ENCODE results near the gene UFC1.

UFC1 gene

GRCh38 chr1:161195171-161195570 is 41.4 kb downstream of the UFC1 start:
- DNase-seq (ENCODE audit: low spot score), result no peak
- no peak for TF ChIP-seq CTCF (IDR thresholded peaks at IDR 0.05; ENCODE audit: extremely low read depth, insufficient read depth, missing control alignments)
- in situ Hi-C loops (cut with MboI; ENCODE audit: low pct_unique_long_range_greater_than_20kb, low sequenced_read_pairs, unreplicated experiment), result loop anchor here (25.0 kb wide), 1 partner anchor 517 kb away; the partner anchor contains the start of genes FCRLA and FCRLB

- TF ChIP-seq CTCF (IDR thresholded peaks at IDR 0.05; ENCODE audit: extremely low read depth, insufficient read depth, missing control alignments), result no peak
- in situ Hi-C loops (cut with MboI; ENCODE audit: low pct_unique_long_range_greater_than_20kb, low sequenced_read_pairs, unreplicated experiment), result loop anchor here (25.0 kb wide), 1 partner anchor 516 kb away; the partner anchor contains the start of genes FCRLA and FCRLB
- DNase-seq (ENCODE audit: low spot score), result no peak
These were observed 42.3 kb downstream of the UFC1 start for GRCh38 chr1:161196111-161196510.

GRCh38 chr1:161196521-161197451 is 43.0 kb downstream of the UFC1 start:
- DNase-seq (ENCODE audit: low spot score), result no peak
- in situ Hi-C loops (cut with MboI; ENCODE audit: low pct_unique_long_range_greater_than_20kb, low sequenced_read_pairs, unreplicated experiment), result loop anchor here (25.0 kb wide), 1 partner anchor 516 kb away; the partner anchor contains the start of genes FCRLA and FCRLB
- TF ChIP-seq CTCF (IDR thresholded peaks at IDR 0.05; ENCODE audit: extremely low read depth, insufficient read depth, missing control alignments), result no peak

GRCh38 chr1:161197560-161198193 is 43.9 kb downstream of the UFC1 start:
- in situ Hi-C loops (cut with MboI; ENCODE audit: low pct_unique_long_range_greater_than_20kb, low sequenced_read_pairs, unreplicated experiment), result loop anchor here (25.0 kb wide), 1 partner anchor 515 kb away; the partner anchor contains the start of genes FCRLA and FCRLB

GRCh38 chr1:161198194-161198896 is 44.6 kb downstream of the UFC1 start:
- DNase-seq (ENCODE audit: low spot score), result no peak
- in situ Hi-C loops (cut with MboI; ENCODE audit: low pct_unique_long_range_greater_than_20kb, low sequenced_read_pairs, unreplicated experiment), result loop anchor here (25.0 kb wide), 1 partner anchor 514 kb away; the partner anchor contains the start of genes FCRLA and FCRLB
- TF ChIP-seq CTCF (IDR thresholded peaks at IDR 0.05; ENCODE audit: extremely low read depth, insufficient read depth, missing control alignments), result no peak

More at GRCh38 chr1:161197560-161198193, 43.9 kb downstream of the UFC1 start:
- DNase-seq (ENCODE audit: low spot score), result no peak
- no peak for TF ChIP-seq CTCF (IDR thresholded peaks at IDR 0.05; ENCODE audit: extremely low read depth, insufficient read depth, missing control alignments)
